SK-N-SH treated with all-trans-retinoic acid at 6 μM for 48 hours (cell line): ENCODE data around the gene SEPTIN8.

Experiments used
- ARNTL ChIP-seq: fragments of 450-650 bp; formaldehyde crosslinking; IDR thresholded peaks from 2 replicates; pipeline ENCODE4 v1.5.0; 2020; ENCODE audit warnings: low read depth, mild to moderate bottlenecking, moderate library complexity, borderline replicate concordance
- CSRNP3 ChIP-seq: fragments of 250-450 bp; sonication (Bioruptor Pico); IDR thresholded peaks from 2 replicates; pipeline ENCODE4 v1.5.1; 2021; ENCODE audit warnings: mild to moderate bottlenecking, moderate library complexity
- ESRRG ChIP-seq: fragments of 250-450 bp; sonication (Bioruptor Pico); IDR thresholded peaks from 2 replicates; pipeline ENCODE4 v1.6.1; 2021; ENCODE audit warnings: mild to moderate bottlenecking
- POU6F1 ChIP-seq: fragments of 250-450 bp; sonication (Bioruptor Pico); IDR thresholded peaks from 2 replicates; pipeline ENCODE4 v1.8.0; 2021; ENCODE audit warnings: low read depth, mild to moderate bottlenecking, moderate library complexity, borderline replicate concordance
- RARB ChIP-seq: fragments of 250-450 bp; sonication (Bioruptor Pico); IDR thresholded peaks from 2 replicates; pipeline ENCODE4 v1.8.0; 2021; ENCODE audit warnings: mild to moderate bottlenecking, moderate library complexity
- ZFP30 ChIP-seq: fragments of 450-650 bp; formaldehyde crosslinking; IDR thresholded peaks from 2 replicates; pipeline ENCODE4 v1.5.0; 2022; ENCODE audit warnings: mild to moderate bottlenecking, moderate library complexity
- ZNF8 ChIP-seq: fragments of 450-650 bp; formaldehyde crosslinking; IDR thresholded peaks from 2 replicates; pipeline ENCODE4 v1.5.0; 2020; ENCODE audit warnings: mild to moderate bottlenecking, moderate library complexity
- TF ChIP-seq, protein P1 (sequence below): fragments of 250-450 bp; sonication (Bioruptor Pico); IDR thresholded peaks from 2 replicates; pipeline ENCODE4 v1.5.1; 2020; ENCODE audit warnings: low read depth, mild to moderate bottlenecking, moderate library complexity
- TF ChIP-seq, protein P2 (sequence below): fragments of 250-450 bp; sonication (Bioruptor Pico); IDR thresholded peaks from 2 replicates; pipeline ENCODE4 v1.8.0; 2020; ENCODE audit warnings: mild to moderate bottlenecking, moderate library complexity, borderline replicate concordance

GRCh38 chr5:132773601-132774355 lies 3.3 kb downstream of the SEPTIN8 start:
- TF ChIP-seq CSRNP3 (no peak), ARNTL (CRISPR knock-in tag) (no peak), ZNF8 (no peak), POU6F1 (CRISPR knock-in tag) (no peak), ZFP30 (no peak), ESRRG (CRISPR knock-in tag) (no peak), RARB (CRISPR knock-in tag) (no peak)
- TF ChIP-seq, protein P1, sequence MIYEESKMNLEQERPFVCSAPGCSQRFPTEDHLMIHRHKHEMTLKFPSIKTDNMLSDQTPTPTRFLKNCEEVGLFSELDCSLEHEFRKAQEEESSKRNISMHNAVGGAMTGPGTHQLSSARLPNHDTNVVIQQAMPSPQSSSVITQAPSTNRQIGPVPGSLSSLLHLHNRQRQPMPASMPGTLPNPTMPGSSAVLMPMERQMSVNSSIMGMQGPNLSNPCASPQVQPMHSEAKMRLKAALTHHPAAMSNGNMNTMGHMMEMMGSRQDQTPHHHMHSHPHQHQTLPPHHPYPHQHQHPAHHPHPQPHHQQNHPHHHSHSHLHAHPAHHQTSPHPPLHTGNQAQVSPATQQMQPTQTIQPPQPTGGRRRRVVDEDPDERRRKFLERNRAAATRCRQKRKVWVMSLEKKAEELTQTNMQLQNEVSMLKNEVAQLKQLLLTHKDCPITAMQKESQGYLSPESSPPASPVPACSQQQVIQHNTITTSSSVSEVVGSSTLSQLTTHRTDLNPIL (CRISPR knock-in tag) = no peak
- TF ChIP-seq, protein P2, sequence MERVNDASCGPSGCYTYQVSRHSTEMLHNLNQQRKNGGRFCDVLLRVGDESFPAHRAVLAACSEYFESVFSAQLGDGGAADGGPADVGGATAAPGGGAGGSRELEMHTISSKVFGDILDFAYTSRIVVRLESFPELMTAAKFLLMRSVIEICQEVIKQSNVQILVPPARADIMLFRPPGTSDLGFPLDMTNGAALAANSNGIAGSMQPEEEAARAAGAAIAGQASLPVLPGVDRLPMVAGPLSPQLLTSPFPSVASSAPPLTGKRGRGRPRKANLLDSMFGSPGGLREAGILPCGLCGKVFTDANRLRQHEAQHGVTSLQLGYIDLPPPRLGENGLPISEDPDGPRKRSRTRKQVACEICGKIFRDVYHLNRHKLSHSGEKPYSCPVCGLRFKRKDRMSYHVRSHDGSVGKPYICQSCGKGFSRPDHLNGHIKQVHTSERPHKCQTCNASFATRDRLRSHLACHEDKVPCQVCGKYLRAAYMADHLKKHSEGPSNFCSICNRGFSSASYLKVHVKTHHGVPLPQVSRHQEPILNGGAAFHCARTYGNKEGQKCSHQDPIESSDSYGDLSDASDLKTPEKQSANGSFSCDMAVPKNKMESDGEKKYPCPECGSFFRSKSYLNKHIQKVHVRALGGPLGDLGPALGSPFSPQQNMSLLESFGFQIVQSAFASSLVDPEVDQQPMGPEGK (CRISPR knock-in tag) = no peak
